Liver (tissue), 9 donors: ENCODE data around the gene SPDEF. TPM values are rescaled to one million over a fixed set of nuclear protein-coding genes. Genes with fewer than 3 reads are reported as not detected.

Source experiments
- DNase-seq: peaks from one replicate; pipeline ENCODE4 v3.0.0-alpha.2; 2017; ENCODE audit warnings: low spot score
- H3K27ac ChIP-seq, 2 donors: one replicate each; pipeline ENCODE4 v1.7.0; 2013; ENCODE audit warnings: inconsistent platforms in 2 of 2, low read length in 2 of 2, control low read depth in 1 of 2, low read depth in 1 of 2, mild to moderate bottlenecking in 1 of 2
- H3K27me3 ChIP-seq, 4 donors: one replicate each; pipeline versions ENCODE4 v1.6.1 to v1.7.0; 2013; ENCODE audit warnings: low read length in 3 of 4, inconsistent platforms in 1 of 4, mild to moderate bottlenecking in 1 of 4, moderate library complexity in 1 of 4; ENCODE audit not compliant: control insufficient read depth in 4 of 4, insufficient read depth in 4 of 4
- H3K36me3 ChIP-seq, 4 donors: one replicate each; pipeline versions ENCODE4 v1.6.1 to v1.7.0; 2013; ENCODE audit warnings: low read length in 3 of 4, mild to moderate bottlenecking in 3 of 4, low read depth in 1 of 4, moderate library complexity in 1 of 4; ENCODE audit not compliant: control insufficient read depth in 4 of 4, insufficient read depth in 3 of 4
- H3K4me1 ChIP-seq, 4 donors: one replicate each; pipeline versions ENCODE4 v1.6.1 to v1.7.0; 2013; ENCODE audit warnings: low read length in 3 of 4, mild to moderate bottlenecking in 3 of 4, moderate library complexity in 1 of 4; ENCODE audit not compliant: control insufficient read depth in 4 of 4, insufficient read depth in 4 of 4
- H3K4me3 ChIP-seq, 3 donors: one replicate each; pipeline versions ENCODE4 v1.6.1 to v1.7.0; 2013; ENCODE audit warnings: low read length in 3 of 3, control low read depth in 1 of 3, low read depth in 1 of 3, mild to moderate bottlenecking in 1 of 3
- H3K9ac ChIP-seq, 2 donors: one replicate each; pipeline ENCODE4 v1.7.0; 2013; ENCODE audit warnings: low read length in 2 of 2, mild to moderate bottlenecking in 2 of 2, moderate library complexity in 2 of 2, control low read depth in 1 of 2, low read depth in 1 of 2
- H3K9me3 ChIP-seq, 4 donors: one replicate each; pipeline versions ENCODE4 v1.6.1 to v1.7.0; 2013; ENCODE audit warnings: low read length in 3 of 4; ENCODE audit not compliant: control insufficient read depth in 4 of 4
- ATF3 ChIP-seq: IDR thresholded peaks from 2 replicates; pipeline ENCODE4 v1.6.1; 2016; ENCODE audit warnings: antibody characterized with exemption
- EGR1 ChIP-seq, 2 donors: IDR thresholded peaks; 2 replicates each; pipeline ENCODE4 v1.6.1; 2016 to 2018; ENCODE audit warnings: antibody characterized with exemption in 2 of 2, low read depth in 2 of 2
- FOXA1 ChIP-seq: IDR thresholded peaks from 2 replicates; pipeline ENCODE4 v1.6.1; 2016; ENCODE audit warnings: antibody characterized with exemption
- FOXA2 ChIP-seq: IDR thresholded peaks from 2 replicates; pipeline ENCODE4 v1.6.1; 2016; ENCODE audit warnings: antibody characterized with exemption
- HNF4A ChIP-seq, 2 donors: conservative IDR thresholded peaks; 2 replicates each; pipeline ENCODE4 v1.6.1; 2016; ENCODE audit warnings: antibody characterized with exemption in 2 of 2, mild to moderate bottlenecking in 2 of 2
- JUND ChIP-seq, 2 donors: IDR thresholded peaks; 2 replicates each; pipeline ENCODE4 v1.6.1; 2016; ENCODE audit warnings: antibody characterized with exemption in 2 of 2
- MAX ChIP-seq: IDR thresholded peaks from 2 replicates; pipeline ENCODE4 v1.6.1; 2016; ENCODE audit warnings: antibody characterized with exemption
- NR2F2 ChIP-seq: IDR thresholded peaks from 2 replicates; pipeline ENCODE4 v1.6.1; 2016; ENCODE audit warnings: antibody characterized with exemption
- REST ChIP-seq: IDR thresholded peaks from 2 replicates; pipeline ENCODE4 v1.6.1; 2016; ENCODE audit warnings: antibody characterized with exemption, mild to moderate bottlenecking
- RXRA ChIP-seq, 2 donors: IDR thresholded peaks; 2 replicates each; pipeline ENCODE4 v1.6.1; 2017 to 2018; ENCODE audit warnings: antibody characterized with exemption in 2 of 2, mild to moderate bottlenecking in 1 of 2
- SP1 ChIP-seq: IDR thresholded peaks from 2 replicates; pipeline ENCODE4 v1.6.1; 2018; ENCODE audit warnings: antibody characterized with exemption, mild to moderate bottlenecking
- TAF1 ChIP-seq: conservative IDR thresholded peaks from 2 replicates; pipeline ENCODE4 v1.6.1; 2016; ENCODE audit warnings: antibody characterized with exemption, mild to moderate bottlenecking
- WGBS: extraction: QIAGEN DNeasy Blood & Tissue Kit; methylation state at CpG from one replicate; pipeline ENCODE4 v1.1.7; 2013; 5-methylcytosine and 5-hydroxymethylcytosine counted together
- polyA plus RNA-seq, 2 donors: library from polyadenylated mRNA; stranded (reverse) in 1 of 2; unstranded in 1 of 2; fragments of 200-250 nt in 1 of 2; fragments of >200 nt in 1 of 2; fragmentation: Nextera tagmentation in 1 of 2; extraction: Ambion mirVana in 1 of 2; gene quantifications; one replicate each; pipeline versions ENCODE4 v1.2.1 to v1.2.3, GENCODE V29; 2013 to 2015
- total RNA-seq, 2 donors: library from RNA; depleted of rRNA; stranded (reverse); fragments of >200 nt; gene quantifications; one replicate each; pipeline ENCODE4 v1.2.3, GENCODE V29; 2014
- donor health status: healthy.
- donor health status: healthy.
- donor health status: healthy.
- donor health status: healthy.
- donor health status: healthy.

Gene SPDEF
- total and polyA plus RNA-seq, 4 donors: 0.05 to 0.09 TPM; not detected in 2

- Histone ChIP-seq H3K36me3 (no peaks in the 10 kb centered on the region), H3K27ac (no peak overlapping the region), H3K9ac (no peak overlapping the region), H3K9me3 (peaks cover 0 to under 1% (median 0%) of the 10 kb centered on the region in 4 donors), H3K4me1 (no peaks in the 10 kb centered on the region), H3K4me3 (no peak overlapping the region), H3K27me3 (no peaks in the 10 kb centered on the region)
- no peak for DNase-seq
- TF ChIP-seq NR2F2 (no peak), SP1 (no peak), EGR1 (IDR thresholded peaks at IDR 0.05; ENCODE audit: low read depth in 2 of 2) (no peak), JUND (IDR thresholded peaks at IDR 0.05) (no peak), FOXA2 (no peak), HNF4A (conservative IDR thresholded peaks at IDR 0.05) (no peak), MAX (no peak)
- WGBS: 84% methylated on average over 7 of the region's 7 CpGs
Measured at GRCh38 chr6:34563513-34563870, 7.4 kb upstream of the SPDEF start.

GRCh38 chr6:34562861-34563512, 6.9 kb upstream of the SPDEF start:
- Histone ChIP-seq H3K27ac (no peak overlapping the region), H3K9ac (no peak overlapping the region), H3K9me3 (peaks cover 0 to 5% (median 2%) of the 10 kb centered on the region in 4 donors), H3K4me3 (no peak overlapping the region), H3K4me1 (no peaks in the 10 kb centered on the region), H3K36me3 (no peaks in the 10 kb centered on the region), H3K27me3 (no peaks in the 10 kb centered on the region)
- DNase-seq: peak; percentile 80
- WGBS: 77% methylated on average over 15 of the region's 15 CpGs
- TF ChIP-seq RXRA (IDR thresholded peaks at IDR 0.05): no peak
- no peak for TF ChIP-seq JUND (IDR thresholded peaks at IDR 0.05)
- TF ChIP-seq SP1: no peak
- no peak for TF ChIP-seq NR2F2
- TF ChIP-seq TAF1: no peak

- Histone ChIP-seq H3K4me1 (no peaks in the 10 kb centered on the region), H3K4me3 (no peak overlapping the region), H3K36me3 (no peaks in the 10 kb centered on the region), H3K27ac (no peak overlapping the region), H3K9me3 (peaks cover 0 to 5% (median 2%) of the 10 kb centered on the region in 4 donors), H3K27me3 (no peaks in the 10 kb centered on the region), H3K9ac (no peak overlapping the region)
- 90% methylated on average over 10 of the region's 10 CpGs for WGBS
- TF ChIP-seq RXRA (IDR thresholded peaks at IDR 0.05) (no peak), FOXA2 (no peak), FOXA1 (no peak), REST (no peak), EGR1 (IDR thresholded peaks at IDR 0.05; ENCODE audit: low read depth in 2 of 2) (no peak), MAX (no peak), TAF1 (no peak), ATF3 (no peak)
- no peak for DNase-seq
Measured at GRCh38 chr6:34562350-34562749, 6.2 kb upstream of the SPDEF start.
